ENCODE measurements around the gene NR1D1. TPM values are rescaled to one million over a fixed set of nuclear protein-coding genes. Genes with fewer than 3 reads are reported as not detected.
A peak's percentile ranks its signal among the peaks of the same experiment; 100 is the strongest.

The NR1D1 gene
- total and polyA plus RNA-seq, 2 of the 8 experiments (the other 6 are each of a cell fraction or from before 2014, with no cell fraction given) = 1.5 to 4.6 TPM

DNA sequence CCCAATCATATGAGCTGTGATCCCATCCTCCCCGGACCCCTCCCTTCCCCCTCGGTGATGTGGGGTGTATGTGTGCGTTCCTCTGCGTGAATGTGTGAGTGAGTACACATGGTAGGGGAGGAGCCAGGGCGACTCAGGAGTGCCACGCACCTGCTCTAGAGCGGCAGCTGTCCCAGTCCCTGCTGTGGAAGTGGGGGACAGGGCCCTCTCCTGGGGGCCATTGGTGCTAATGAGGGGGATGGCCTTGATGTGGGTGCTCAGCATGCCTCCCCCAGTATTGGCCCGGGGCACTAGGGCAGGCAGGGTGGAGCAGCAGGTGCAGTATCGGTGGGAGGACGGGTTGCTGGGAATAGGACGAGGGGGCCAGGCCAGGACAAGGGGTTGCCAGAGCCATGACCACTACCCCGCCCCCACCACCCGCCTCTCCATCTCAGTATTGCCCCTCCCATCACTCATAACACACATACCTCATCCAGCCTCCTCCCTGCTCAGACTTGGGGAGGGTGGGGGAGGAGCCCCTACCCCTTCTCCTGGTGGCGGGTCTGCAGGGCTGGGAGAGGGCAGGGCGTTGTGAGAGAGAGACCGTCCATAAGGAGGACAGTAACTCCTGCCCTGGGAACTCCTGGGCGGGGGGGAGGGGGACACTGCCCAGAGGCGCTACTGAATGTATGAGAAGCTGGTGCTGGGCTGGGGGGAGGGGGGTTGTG, 8.5 kb downstream of the NR1D1 start:
- 0 out of 4 replicates have a peak overlapping the region, but pooled peaks of 1 of the 2 experiments have one; percentile 11 for H3K4me2 ChIP-seq (ENCODE audit: insufficient read depth in 1 of 2, low read depth in 2 of 2, low read length in 2 of 2)
- ChIA-PET CTCF (ENCODE audit: partially characterized antibody) (interaction anchor here (1.5 to 8.5 kb wide), 6 partner anchors 11 to 78 kb away, joined by 4 to 85 read pairs (median 26); no protein-coding TSS in a partner anchor), POLR2A (ENCODE audit: partially characterized antibody) (interaction anchor here (0.6 to 20.8 kb wide), 4 partner anchors 10 to 45 kb away, joined by 3 to 399 read pairs (median 4); partner anchors contain the start of gene MSL1)
- no peak for DNase-seq (ENCODE audit: low read depth in 1 of 2, low spot score in 2 of 2)
- no peak overlapping the region for H2BK15ac ChIP-seq (ENCODE audit: low read length)
- H4K5ac ChIP-seq (ENCODE audit: insufficient read length, low read depth, low read length) = no peak overlapping the region
- no peak overlapping the region for H3K4ac ChIP-seq (replicated peaks; ENCODE audit: insufficient read length, low read depth, low read length)
- H2BK5ac ChIP-seq (ENCODE audit: low read depth, low read length) = no peak overlapping the region
- no peak overlapping the region for H3K27ac ChIP-seq (ENCODE audit: low read depth, low read length)
- H3K23me2 ChIP-seq (ENCODE audit: low read depth, low read length) = peaks cover 4% of the 10 kb centered on the region; the same call in 1 of the 2 replicates
- no peak for FAIRE-seq
- peaks cover 0 to 27% (median 4%) of the 10 kb centered on the region in 4 experiments; a peak in 6 of 7 replicates for H3K4me1 ChIP-seq (replicated peaks in 1 of 4; ENCODE audit: control insufficient read depth in 3 of 4, insufficient read depth in 4 of 4, low read length in 3 of 4)
- H3K56ac ChIP-seq (replicated peaks; ENCODE audit: insufficient read length, low read depth, low read length) = no peak overlapping the region
- H3K4me3 ChIP-seq (ENCODE audit: extremely low read depth in 1 of 4, insufficient read depth in 2 of 4, low read depth in 3 of 4, low read length in 4 of 4) = no peak overlapping the region
- no peaks in the 10 kb centered on the region for H3K79me1 ChIP-seq (ENCODE audit: low read depth, low read length)
- H3K36me3 ChIP-seq (ENCODE audit: control insufficient read depth in 2 of 4, insufficient read depth in 4 of 4, low read length in 3 of 4) = peaks cover under 1 to 34% (median 19%) of the 10 kb centered on the region in 4 experiments; a peak in 5 of 8 replicates
- H2BK12ac ChIP-seq (ENCODE audit: low read depth, low read length) = peak overlapping the region; percentile 68; the same call in 1 of the 2 replicates
- H2BK20ac ChIP-seq (ENCODE audit: low read length) = no peak overlapping the region
- no peak overlapping the region for H3K9ac ChIP-seq (replicated peaks in 1 of 4; ENCODE audit: extremely low read depth in 1 of 4, low read depth in 3 of 4, low read length in 3 of 4)
- no peak overlapping the region for H4K91ac ChIP-seq (replicated peaks; ENCODE audit: insufficient read length, low read length)
- no peaks in the 10 kb centered on the region for H3K79me2 ChIP-seq (ENCODE audit: control insufficient read depth in 1 of 2, insufficient read depth in 2 of 2, low read length in 2 of 2)
- H2BK120ac ChIP-seq (replicated peaks; ENCODE audit: low read depth, low read length) = no peak overlapping the region
- no peaks in the 10 kb centered on the region for H3K27me3 ChIP-seq (replicated peaks in 1 of 4; ENCODE audit: control insufficient read depth in 3 of 4, extremely low read depth in 1 of 4, insufficient read depth in 3 of 4, low read length in 3 of 4)
- H4K20me1 ChIP-seq (replicated peaks in 1 of 2; ENCODE audit: control insufficient read depth in 1 of 2, insufficient read depth in 2 of 2, low read length in 2 of 2) = peaks cover 0 to 6% of the 10 kb centered on the region in 2 experiments
- H3K23ac ChIP-seq (ENCODE audit: insufficient read length) = no peak overlapping the region
- H2AFZ ChIP-seq (ENCODE audit: low read length) = no peak overlapping the region
- 0 out of 2 replicates have a peak overlapping the region, but pooled peaks have one; percentile 18 for H4K8ac ChIP-seq (ENCODE audit: extremely low read depth, insufficient read depth, low read length)
- H2AK5ac ChIP-seq (ENCODE audit: low read depth, low read length) = peak overlapping the region; percentile 93; the same call in 1 of the 2 replicates
- no peaks in the 10 kb centered on the region for H3K9me3 ChIP-seq (ENCODE audit: insufficient read depth in 2 of 2, low read depth in 1 of 2, low read length in 1 of 2)
- H3K18ac ChIP-seq (ENCODE audit: extremely low read depth, low read length) = no peak overlapping the region; the same call in 1 of the 2 replicates
- 73% methylated on average over 14 of the region's 18 CpGs; no CpG with 5 or more reads in 1 of the 2 experiments for WGBS, 2 experiments (ENCODE audit: extremely low coverage in 1 of 2, insufficient coverage in 1 of 2, insufficient read length in 1 of 2, insufficient replicate concordance in 2 of 2, low coverage in 1 of 2, low lambda C conversion rate in 2 of 2, missing lambda C conversion rate in 1 of 2)
- H3K14ac ChIP-seq (ENCODE audit: insufficient read length) = no peak overlapping the region
- TF ChIP-seq ATF3 (IDR thresholded peaks at IDR 0.05; ENCODE audit: insufficient read depth, low read depth, low read length) (no peak), TEAD4 (IDR thresholded peaks at IDR 0.05; ENCODE audit: low read depth, low read length) (no peak), CHD1 (IDR thresholded peaks at IDR 0.05; ENCODE audit: low read depth, low read length) (no peak), RBBP5 (IDR thresholded peaks at IDR 0.05; ENCODE audit: borderline replicate concordance, low read depth, low read length) (no peak)
- TF ChIP-seq, protein P1, sequence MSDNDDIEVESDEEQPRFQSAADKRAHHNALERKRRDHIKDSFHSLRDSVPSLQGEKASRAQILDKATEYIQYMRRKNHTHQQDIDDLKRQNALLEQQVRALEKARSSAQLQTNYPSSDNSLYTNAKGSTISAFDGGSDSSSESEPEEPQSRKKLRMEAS (IDR thresholded peaks at IDR 0.05) = no peak
- TF ChIP-seq, protein P2, sequence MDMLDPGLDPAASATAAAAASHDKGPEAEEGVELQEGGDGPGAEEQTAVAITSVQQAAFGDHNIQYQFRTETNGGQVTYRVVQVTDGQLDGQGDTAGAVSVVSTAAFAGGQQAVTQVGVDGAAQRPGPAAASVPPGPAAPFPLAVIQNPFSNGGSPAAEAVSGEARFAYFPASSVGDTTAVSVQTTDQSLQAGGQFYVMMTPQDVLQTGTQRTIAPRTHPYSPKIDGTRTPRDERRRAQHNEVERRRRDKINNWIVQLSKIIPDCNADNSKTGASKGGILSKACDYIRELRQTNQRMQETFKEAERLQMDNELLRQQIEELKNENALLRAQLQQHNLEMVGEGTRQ (IDR thresholded peaks at IDR 0.05; ENCODE audit: low read length) = no peak

Data from H1 (cell line).